K562 (cell line): ENCODE results near the gene NDUFAF8. TPM values are rescaled to one million over a fixed set of nuclear protein-coding genes. Genes with fewer than 3 reads are reported as not detected.

Experiments
- ATAC-seq: fragments of 200-7000 bp; cut with Tn5 transposase; 3 replicates; pipeline ENCODE4 v1.9.1; 2020; ENCODE audit warnings: moderate library complexity
- BruUV-seq: library from RNA; stranded (reverse); fragments of 400-500 nt; replicated peaks from 2 replicates; lab custom pipeline; 2021; lab: Mats Ljungman, UMichigan
- CTCF ChIA-PET: fragments of 300-600 bp; formaldehyde crosslinking; extraction: SDS; loops from one replicate; lab custom pipeline; 2021; ENCODE audit warnings: low intra/inter-chr PET ratio; lab: Yijun Ruan, JAX
- POLR2A ChIA-PET: fragments of 300-600, 350-650 bp; sonication (Branson Sonifier 250); formaldehyde crosslinking; extraction: SDS; loops from one replicate; lab custom pipeline; 2021; ENCODE audit warnings: antibody characterized with exemption, inconsistent platforms; lab: Yijun Ruan, JAX
- DNase-seq, 4 experiments: peaks; one replicate each; pipeline versions ENCODE4 v3.0.0 to v3.0.0-alpha.2; 2011 to 2018; ENCODE audit warnings: low spot score in 3 of 4, mixed read lengths in 3 of 4; ENCODE audit errors: extremely low read depth in 1 of 4
- FAIRE-seq: peaks from 2 replicates; lab custom pipeline; 2011; peaks lifted over from hg19 to GRCh38; lab: Jason Lieb, UNC
- H2AFZ ChIP-seq: 2 replicates; pipeline ENCODE4 v1.6.0; 2011; ENCODE audit warnings: low read depth, low read length, control low read depth, inconsistent platforms
- H3K27ac ChIP-seq: fragments of 200-600 bp; 3 replicates; pipeline ENCODE4 v1.8.0; 2011; ENCODE audit warnings: low read depth, mild to moderate bottlenecking, control low read depth, inconsistent platforms, low read length, moderate library complexity, mixed read lengths; ENCODE audit errors: extremely low read depth
- H3K27me3 ChIP-seq, 2 experiments: fragments of 300-600 bp in 1 of 2; 2 replicates in 1 of 2; 3 replicates in 1 of 2; pipeline versions ENCODE4 v1.6.0 to v1.8.0; 2011; ENCODE audit warnings: inconsistent platforms in 2 of 2, low read length in 2 of 2, mild to moderate bottlenecking in 1 of 2, mixed read lengths in 1 of 2, moderate library complexity in 1 of 2; ENCODE audit not compliant: control insufficient read depth in 2 of 2, insufficient read depth in 2 of 2
- H3K36me3 ChIP-seq: fragments of 300-600 bp; 3 replicates; pipeline ENCODE4 v1.8.0; 2011; ENCODE audit warnings: mild to moderate bottlenecking, low read length, inconsistent platforms; ENCODE audit not compliant: control insufficient read depth, insufficient read depth
- H3K4me1 ChIP-seq, 2 experiments: fragments of 200-600 bp in 1 of 2; replicated peaks in 1 of 2; 2 replicates in 1 of 2; 3 replicates in 1 of 2; pipeline versions ENCODE4 v1.5.1 to v1.8.0; 2011; ENCODE audit warnings: inconsistent platforms in 2 of 2, low read length in 2 of 2, mild to moderate bottlenecking in 1 of 2, mixed read lengths in 1 of 2, moderate library complexity in 1 of 2; ENCODE audit not compliant: control insufficient read depth in 2 of 2, insufficient read depth in 2 of 2
- H3K4me2 ChIP-seq: 2 replicates; pipeline ENCODE4 v1.6.1; 2011; ENCODE audit warnings: low read length, control low read depth, inconsistent platforms, mixed read lengths; ENCODE audit not compliant: insufficient read depth
- H3K4me3 ChIP-seq: fragments of 200-600 bp; sonication (generic), shearing (Covaris generic); 2 replicates; pipeline ENCODE4 v1.5.1; 2016; ENCODE audit warnings: control low read depth, inconsistent platforms
- H3K79me2 ChIP-seq: fragments of 200-600 bp; 3 replicates; pipeline ENCODE4 v1.8.0; 2011; ENCODE audit warnings: low read length, inconsistent platforms; ENCODE audit not compliant: control insufficient read depth, insufficient read depth
- H3K9ac ChIP-seq, 2 experiments: 2 replicates each; pipeline versions ENCODE4 v1.6.0 to v1.6.1; 2011; ENCODE audit warnings: low read depth in 2 of 2, low read length in 2 of 2, control low read depth in 1 of 2, inconsistent platforms in 1 of 2, mild to moderate bottlenecking in 1 of 2, mixed read lengths in 1 of 2; ENCODE audit not compliant: insufficient read depth in 1 of 2
- H3K9me1 ChIP-seq: one replicate; pipeline ENCODE4 v1.6.0; 2011; ENCODE audit warnings: inconsistent platforms, mild to moderate bottlenecking, low read length, moderate library complexity; ENCODE audit not compliant: control insufficient read depth, insufficient read depth
- H3K9me3 ChIP-seq: replicated peaks from 2 replicates; pipeline ENCODE4 v1.5.1; 2011; ENCODE audit warnings: low read depth, low read length, inconsistent platforms; ENCODE audit not compliant: control insufficient read depth, insufficient read depth
- H4K20me1 ChIP-seq: replicated peaks from 2 replicates; pipeline ENCODE4 v1.6.1; 2011; ENCODE audit warnings: low read length, inconsistent platforms, mixed read lengths; ENCODE audit not compliant: control insufficient read depth, insufficient read depth
- FOS ChIP-seq: IDR thresholded peaks from 3 replicates; pipeline ENCODE4 v1.6.1; 2011; ENCODE audit not compliant: insufficient read length; ENCODE audit errors: extremely low read depth
- HSF4 ChIP-seq: fragments of 250-450 bp; sonication (Bioruptor Pico); IDR thresholded peaks from 2 replicates; pipeline ENCODE4 v2.1.2; 2022; ENCODE audit warnings: mild to moderate bottlenecking, moderate library complexity, borderline replicate concordance
- KLF1 ChIP-seq: fragments of 450-650 bp; IDR thresholded peaks from 2 replicates; pipeline ENCODE4 v1.6.1; 2016; ENCODE audit warnings: missing genetic modification characterization, missing compliant biosample characterization
- LCOR ChIP-seq: sonication (generic); formaldehyde crosslinking; IDR thresholded peaks from 2 replicates; pipeline ENCODE4 v1.8.0; 2022; ENCODE audit warnings: mild to moderate bottlenecking, missing genetic modification reagents
- POLR2H ChIP-seq: IDR thresholded peaks from 2 replicates; pipeline ENCODE4 v1.6.1; 2016; ENCODE audit warnings: missing genetic modification characterization, low read depth, mild to moderate bottlenecking, control low read depth, missing compliant biosample characterization, moderate library complexity
- RAD51 ChIP-seq: fragments of 450-650 bp; IDR thresholded peaks from 2 replicates; pipeline ENCODE4 v1.7.1; 2016; ENCODE audit warnings: low read depth, mild to moderate bottlenecking, borderline replicate concordance
- TBP ChIP-seq: optimal IDR thresholded peaks from 2 replicates; pipeline ENCODE3; 2011; ENCODE audit warnings: low read depth, low read length, improper control_type of control experiment
- THRA ChIP-seq: fragments of 450-650 bp; IDR thresholded peaks from 2 replicates; pipeline ENCODE4 v1.6.1; 2017; ENCODE audit warnings: mild to moderate bottlenecking, moderate library complexity
- ZC3H4 ChIP-seq: sonication (generic); formaldehyde crosslinking; IDR thresholded peaks from 2 replicates; pipeline ENCODE4 v1.9.0; 2021; ENCODE audit warnings: missing genetic modification reagents, borderline replicate concordance
- whole genome bisulfite sequencing: fragments of 100-300 bp; shearing (Covaris generic); methylation state at CpG from one replicate; pipeline ENCODE4 v1.1.6; 2016; ENCODE audit warnings: low coverage, mixed read lengths; ENCODE audit not compliant: insufficient coverage; ENCODE audit errors: missing lambda C conversion rate; 5-methylcytosine and 5-hydroxymethylcytosine counted together
- in situ Hi-C: fragments of 300-500 bp; cut with MboI; formaldehyde crosslinking; loops from 4 replicates; pipeline ENCODE4 v1.15.0; 2018; ENCODE audit warnings: inconsistent platforms, mixed read lengths
- intact Hi-C: fragments of 100-400 bp; cut with micrococcal nuclease; formaldehyde crosslinking; loops from 2 replicates; pipeline ENCODE4 v1.14.2; 2022
- polyA plus RNA-seq, 8 experiments: library from polyadenylated mRNA; depleted of rRNA in 4 of 8; stranded (reverse) in 5 of 8; unstranded in 3 of 8; fragments of >200 nt; fragmentation: Nextera tagmentation in 2 of 8; fragmentation: Illumina TruSeq in 1 of 8; extraction: Ambion mirVana in 2 of 8; extraction: Trizol in 1 of 8; gene quantifications; 2 replicates each; pipeline versions ENCODE4 v1.2.1 to v1.2.3, GENCODE V29; 2011 to 2014; ENCODE audit warnings: inconsistent platforms in 1 of 8, missing spikeins in 1 of 8
- total RNA-seq, 7 experiments: library from RNA; depleted of rRNA in 6 of 7; stranded (reverse); fragments of >200 nt in 6 of 7; fragmentation: Illumina TruSeq in 2 of 7; extraction: Trizol in 2 of 7; gene quantifications; 2 replicates each; pipeline versions ENCODE4 v1.2.1 to v1.2.3, GENCODE V29; 2011 to 2021; ENCODE audit warnings: low replicate concordance in 1 of 7
- TF ChIP-seq, protein P1 (sequence below): fragments of 250-450 bp; sonication (Bioruptor Pico); IDR thresholded peaks from 2 replicates; pipeline ENCODE4 v1.8.0; 2022; ENCODE audit warnings: inconsistent platforms
- TF ChIP-seq, protein P2 (sequence below), 3 experiments: fragments of 200-800 bp in 1 of 3; sonication (Bioruptor generic) in 1 of 3; sonication (generic) in 1 of 3; formaldehyde crosslinking in 1 of 3; IDR thresholded peaks; 2 replicates each; pipeline versions ENCODE4 v1.6.1 to v1.8.0; 2016 to 2022; ENCODE audit warnings: mild to moderate bottlenecking in 2 of 3, missing compliant biosample characterization in 2 of 3, missing genetic modification characterization in 2 of 3, missing genetic modification reagents in 1 of 3
- TF ChIP-seq, protein P3 (sequence below): fragments of 450-650 bp; formaldehyde crosslinking; IDR thresholded peaks from 2 replicates; pipeline ENCODE4 v1.4.0; 2022; ENCODE audit warnings: missing genetic modification characterization
- TF ChIP-seq, protein P4 (sequence below): fragments of 250-450 bp; sonication (Bioruptor Pico); IDR thresholded peaks from 2 replicates; pipeline ENCODE4 v1.5.0; 2021

The NDUFAF8 gene
- total and polyA plus RNA-seq, 9 of the 15 experiments (the other 6 are each of a cell fraction or from before 2014, with no cell fraction given), result 13.5 to 144 (median 90.0) TPM

DNA sequence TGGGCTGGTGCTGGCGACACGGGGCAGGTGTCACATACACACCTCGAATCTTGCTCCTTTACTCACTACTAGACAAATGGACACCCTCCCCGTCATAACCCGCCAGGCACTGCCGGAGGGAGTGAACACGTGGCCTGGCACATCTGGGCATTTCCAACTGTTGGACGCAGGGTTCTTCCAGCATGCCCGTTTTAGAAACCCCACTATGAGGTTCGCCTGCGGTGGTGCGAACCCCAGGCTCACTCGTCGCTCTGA, 9.5 kb upstream of the NDUFAF8 start:
- ATAC-seq (no peak), DNase-seq (no peak), FAIRE-seq (no peak)
- in situ Hi-C loops, result loop anchor here (5.0 to 25.0 kb wide), 2 partner anchors 92 to 227 kb away; no protein-coding TSS in a partner anchor
- no peaks in the 10 kb centered on the region for H3K9me3 ChIP-seq
- 85% methylated on average over 14 of the region's 14 CpGs for WGBS
- peaks cover 12 to 50% of the 10 kb centered on the region in 2 experiments for H3K4me1 ChIP-seq
- no peak overlapping the region for H3K4me3 ChIP-seq
- TF ChIP-seq FOS, result no peak
- TF ChIP-seq, protein P1, sequence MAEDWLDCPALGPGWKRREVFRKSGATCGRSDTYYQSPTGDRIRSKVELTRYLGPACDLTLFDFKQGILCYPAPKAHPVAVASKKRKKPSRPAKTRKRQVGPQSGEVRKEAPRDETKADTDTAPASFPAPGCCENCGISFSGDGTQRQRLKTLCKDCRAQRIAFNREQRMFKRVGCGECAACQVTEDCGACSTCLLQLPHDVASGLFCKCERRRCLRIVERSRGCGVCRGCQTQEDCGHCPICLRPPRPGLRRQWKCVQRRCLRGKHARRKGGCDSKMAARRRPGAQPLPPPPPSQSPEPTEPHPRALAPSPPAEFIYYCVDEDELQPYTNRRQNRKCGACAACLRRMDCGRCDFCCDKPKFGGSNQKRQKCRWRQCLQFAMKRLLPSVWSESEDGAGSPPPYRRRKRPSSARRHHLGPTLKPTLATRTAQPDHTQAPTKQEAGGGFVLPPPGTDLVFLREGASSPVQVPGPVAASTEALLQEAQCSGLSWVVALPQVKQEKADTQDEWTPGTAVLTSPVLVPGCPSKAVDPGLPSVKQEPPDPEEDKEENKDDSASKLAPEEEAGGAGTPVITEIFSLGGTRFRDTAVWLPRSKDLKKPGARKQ (CRISPR knock-in tag), result no peak
- TF ChIP-seq POLR2H (tag), result no peak
- no peak for TF ChIP-seq KLF1
- no peak for TF ChIP-seq LCOR (CRISPR knock-in tag)
- TF ChIP-seq TBP, result no peak
- TF ChIP-seq, protein P2, sequence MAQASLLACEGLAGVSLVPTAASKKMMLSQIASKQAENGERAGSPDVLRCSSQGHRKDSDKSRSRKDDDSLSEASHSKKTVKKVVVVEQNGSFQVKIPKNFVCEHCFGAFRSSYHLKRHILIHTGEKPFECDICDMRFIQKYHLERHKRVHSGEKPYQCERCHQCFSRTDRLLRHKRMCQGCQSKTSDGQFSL (CRISPR knock-in tag; IDR thresholded peaks at IDR 0.05), result no peak
- TF ChIP-seq, protein P2 (tag; IDR thresholded peaks at IDR 0.05), result no peak
- TF ChIP-seq HSF4 (CRISPR knock-in tag), result no peak
- TF ChIP-seq, protein P3, sequence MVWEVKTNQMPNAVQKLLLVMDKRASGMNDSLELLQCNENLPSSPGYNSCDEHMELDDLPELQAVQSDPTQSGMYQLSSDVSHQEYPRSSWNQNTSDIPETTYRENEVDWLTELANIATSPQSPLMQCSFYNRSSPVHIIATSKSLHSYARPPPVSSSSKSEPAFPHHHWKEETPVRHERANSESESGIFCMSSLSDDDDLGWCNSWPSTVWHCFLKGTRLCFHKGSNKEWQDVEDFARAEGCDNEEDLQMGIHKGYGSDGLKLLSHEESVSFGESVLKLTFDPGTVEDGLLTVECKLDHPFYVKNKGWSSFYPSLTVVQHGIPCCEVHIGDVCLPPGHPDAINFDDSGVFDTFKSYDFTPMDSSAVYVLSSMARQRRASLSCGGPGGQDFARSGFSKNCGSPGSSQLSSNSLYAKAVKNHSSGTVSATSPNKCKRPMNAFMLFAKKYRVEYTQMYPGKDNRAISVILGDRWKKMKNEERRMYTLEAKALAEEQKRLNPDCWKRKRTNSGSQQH, result no peak
- no peak for TF ChIP-seq THRA
- no peak for TF ChIP-seq RAD51
- TF ChIP-seq, protein P4, sequence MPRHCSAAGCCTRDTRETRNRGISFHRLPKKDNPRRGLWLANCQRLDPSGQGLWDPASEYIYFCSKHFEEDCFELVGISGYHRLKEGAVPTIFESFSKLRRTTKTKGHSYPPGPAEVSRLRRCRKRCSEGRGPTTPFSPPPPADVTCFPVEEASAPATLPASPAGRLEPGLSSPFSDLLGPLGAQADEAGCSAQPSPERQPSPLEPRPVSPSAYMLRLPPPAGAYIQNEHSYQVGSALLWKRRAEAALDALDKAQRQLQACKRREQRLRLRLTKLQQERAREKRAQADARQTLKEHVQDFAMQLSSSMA (CRISPR knock-in tag), result no peak
- TF ChIP-seq ZC3H4, result no peak
- H2AFZ ChIP-seq, result no peak overlapping the region
- POLR2A ChIA-PET, result interaction anchor here (0.6 to 1.3 kb wide), 4 partner anchors 9 to 243 kb away, joined by 3 to 5 read pairs (median 4); partner anchors contain the start of genes NDUFAF8 and TEPSIN
- peaks cover 3% of the 10 kb centered on the region for H3K9me1 ChIP-seq
- no TSS peak for BruUV-seq
- no peak overlapping the region; a peak in 1 of 4 replicates for H3K9ac ChIP-seq
- H3K79me2 ChIP-seq, result no peaks in the 10 kb centered on the region; the same call in 2 of the 3 replicates
- intact Hi-C loops, result loop anchor here (5.0 to 10.0 kb wide), 2 partner anchors 87 to 245 kb away; no protein-coding TSS in a partner anchor
- peaks cover 29% of the 10 kb centered on the region; the same call in 2 of the 3 replicates for H3K36me3 ChIP-seq
- no peak overlapping the region for H3K4me2 ChIP-seq
- no peaks in the 10 kb centered on the region for H3K27me3 ChIP-seq
- H4K20me1 ChIP-seq, result peaks cover 17% of the 10 kb centered on the region
- CTCF ChIA-PET, result interaction anchor here (1.6 kb wide), 1 partner anchor 86 kb away, joined by 8 read pairs; no protein-coding TSS in a partner anchor
- no peak overlapping the region for H3K27ac ChIP-seq
